Natural killer cell (primary cell): ENCODE data around the gene FKBP1A. TPM values are rescaled to one million over a fixed set of nuclear protein-coding genes. Genes with fewer than 3 reads are reported as not detected.
A peak's percentile ranks its signal among the peaks of the same experiment; 100 is the strongest.

Source experiments
- ATAC-seq, 3 donors: fragments of 150-1000 bp in 2 of 3; fragments of 200-7000 bp in 1 of 3; cut with Tn5 transposase; 1 replicate in 1 of 3; 2 replicates in 2 of 3; pipeline ENCODE4 v1.10.0; 2021; ENCODE audit warnings: mild to moderate bottlenecking in 2 of 3, moderate library complexity in 2 of 3
- DNase-seq, 2 donors: peaks; one replicate each; pipeline versions ENCODE4 v3.0.0 to v3.0.0-alpha.2; 2013 to 2021; ENCODE audit warnings: mixed read lengths in 1 of 2
- H3K27ac ChIP-seq: one replicate; pipeline ENCODE4 v1.5.1; 2013; ENCODE audit warnings: mild to moderate bottlenecking, low read length
- H3K27me3 ChIP-seq: one replicate; pipeline ENCODE4 v1.6.1; 2013; ENCODE audit warnings: low read length; ENCODE audit not compliant: control insufficient read depth, insufficient read depth
- H3K36me3 ChIP-seq: one replicate; pipeline ENCODE4 v1.6.1; 2013; ENCODE audit warnings: low read length; ENCODE audit not compliant: control insufficient read depth, insufficient read depth
- H3K4me1 ChIP-seq: one replicate; pipeline ENCODE4 v1.6.1; 2013; ENCODE audit warnings: low read length; ENCODE audit not compliant: control insufficient read depth, insufficient read depth
- H3K4me3 ChIP-seq: one replicate; pipeline ENCODE4 v1.5.1; 2013; ENCODE audit warnings: low read length
- H3K9me3 ChIP-seq: one replicate; pipeline ENCODE4 v1.6.1; 2013; ENCODE audit warnings: low read length; ENCODE audit not compliant: control insufficient read depth, insufficient read depth
- H3K27ac Mint-ChIP-seq, 2 donors: one replicate each; pipeline ENCODE4 v1.8.0; 2022; ENCODE audit warnings: mild to moderate bottlenecking in 2 of 2, mixed read lengths in 2 of 2, moderate library complexity in 1 of 2
- H3K27me3 Mint-ChIP-seq, 2 donors: one replicate each; pipeline ENCODE4 v1.8.0; 2022; ENCODE audit warnings: low read depth in 2 of 2, mixed read lengths in 2 of 2
- H3K36me3 Mint-ChIP-seq: one replicate; pipeline ENCODE4 v1.8.0; 2022; ENCODE audit warnings: mixed read lengths
- H3K4me1 Mint-ChIP-seq, 2 donors: one replicate each; pipeline ENCODE4 v1.8.0; 2022; ENCODE audit warnings: mixed read lengths in 2 of 2
- H3K4me3 Mint-ChIP-seq: one replicate; pipeline ENCODE4 v1.8.0; 2022; ENCODE audit warnings: mild to moderate bottlenecking, moderate library complexity, mixed read lengths
- H3K9me3 Mint-ChIP-seq, 2 donors: one replicate each; pipeline ENCODE4 v1.8.0; 2022; ENCODE audit warnings: mixed read lengths in 2 of 2
- WGBS: methylation state at CpG from one replicate; pipeline ENCODE4 v1.1.7; 2013; ENCODE audit warnings: missing lambda C conversion rate; ENCODE audit not compliant: insufficient coverage; 5-methylcytosine and 5-hydroxymethylcytosine counted together
- intact Hi-C: fragments of 100-400 bp; cut with micrococcal nuclease; formaldehyde crosslinking; loops from one replicate; pipeline ENCODE4 v1.14.2; 2022
- total RNA-seq, 4 donors: library from RNA; stranded (reverse); fragments of 120-200 nt in 1 of 4; gene quantifications; one replicate each; pipeline versions ENCODE4 v1.2.3 to v1.2.4, GENCODE V29; 2013 to 2022
- TF ChIP-seq, protein P1 (sequence below): fragments of 200-600 bp; IDR thresholded peaks from one replicate; pipeline ENCODE4 v1.8.0; 2022; ENCODE audit warnings: antibody characterized with exemption

Gene FKBP1A
- total RNA-seq, 3 donors from 2014 or later (not counting 1 experiment from before 2014, with no cell fraction given): 74.6 to 76.4 (median 75.4) TPM

DNA sequence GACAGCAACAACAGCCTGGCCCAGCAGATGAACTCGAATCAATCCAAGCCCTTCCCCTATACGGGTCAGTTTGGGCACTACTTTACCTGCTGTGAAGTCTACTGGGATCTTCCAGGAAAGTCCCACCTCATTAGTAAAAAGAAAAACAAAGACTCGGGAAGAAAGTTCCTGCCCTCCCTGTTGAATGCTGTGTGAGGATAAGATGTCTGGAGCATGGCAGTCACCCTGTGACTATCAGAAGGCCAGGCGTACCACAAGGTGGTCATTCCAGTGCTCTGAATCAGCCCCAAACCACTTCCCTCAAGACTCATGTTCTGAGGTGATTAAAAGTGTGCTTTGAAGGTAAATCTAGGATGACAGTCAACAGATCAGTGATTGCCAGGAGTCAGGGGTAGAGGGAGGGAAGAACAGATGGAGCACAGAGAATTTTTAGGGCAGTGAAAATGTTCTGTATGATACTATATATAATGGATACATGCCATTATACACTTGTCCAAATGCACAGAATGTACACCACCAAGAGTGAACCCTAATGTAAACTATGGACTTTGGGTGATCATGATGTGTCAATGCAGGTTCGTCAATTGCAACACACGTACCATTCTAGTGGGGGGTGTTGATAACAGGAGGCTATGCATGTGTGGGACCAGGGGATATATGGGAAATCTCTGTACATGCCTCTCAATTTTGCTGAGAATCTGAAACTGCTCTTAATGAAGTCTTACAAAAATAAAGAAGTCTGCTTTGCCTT, 14.7 kb downstream of the FKBP1A start:
- peaks cover 7% of the 10 kb centered on the region for H3K36me3 ChIP-seq
- ATAC-seq: no peak
- no peaks in the 10 kb centered on the region for H3K36me3 Mint-ChIP-seq
- DNase-seq: no peak
- no peak overlapping the region for H3K4me3 Mint-ChIP-seq
- H3K4me3 ChIP-seq: no peak overlapping the region
- H3K27ac Mint-ChIP-seq: no peak overlapping the region
- intact Hi-C loops: no loop called here
- H3K27me3 ChIP-seq: no peaks in the 10 kb centered on the region
- H3K9me3 ChIP-seq: no peaks in the 10 kb centered on the region
- H3K27me3 Mint-ChIP-seq: no peaks in the 10 kb centered on the region
- peaks cover 24% of the 10 kb centered on the region for H3K4me1 ChIP-seq
- no peak overlapping the region for H3K27ac ChIP-seq
- H3K4me1 Mint-ChIP-seq: peaks cover 72 to 80% of the 10 kb centered on the region in 2 donors
- WGBS: 82% methylated on average over 5 of the region's 6 CpGs
- no peaks in the 10 kb centered on the region for H3K9me3 Mint-ChIP-seq
- TF ChIP-seq, protein P1, sequence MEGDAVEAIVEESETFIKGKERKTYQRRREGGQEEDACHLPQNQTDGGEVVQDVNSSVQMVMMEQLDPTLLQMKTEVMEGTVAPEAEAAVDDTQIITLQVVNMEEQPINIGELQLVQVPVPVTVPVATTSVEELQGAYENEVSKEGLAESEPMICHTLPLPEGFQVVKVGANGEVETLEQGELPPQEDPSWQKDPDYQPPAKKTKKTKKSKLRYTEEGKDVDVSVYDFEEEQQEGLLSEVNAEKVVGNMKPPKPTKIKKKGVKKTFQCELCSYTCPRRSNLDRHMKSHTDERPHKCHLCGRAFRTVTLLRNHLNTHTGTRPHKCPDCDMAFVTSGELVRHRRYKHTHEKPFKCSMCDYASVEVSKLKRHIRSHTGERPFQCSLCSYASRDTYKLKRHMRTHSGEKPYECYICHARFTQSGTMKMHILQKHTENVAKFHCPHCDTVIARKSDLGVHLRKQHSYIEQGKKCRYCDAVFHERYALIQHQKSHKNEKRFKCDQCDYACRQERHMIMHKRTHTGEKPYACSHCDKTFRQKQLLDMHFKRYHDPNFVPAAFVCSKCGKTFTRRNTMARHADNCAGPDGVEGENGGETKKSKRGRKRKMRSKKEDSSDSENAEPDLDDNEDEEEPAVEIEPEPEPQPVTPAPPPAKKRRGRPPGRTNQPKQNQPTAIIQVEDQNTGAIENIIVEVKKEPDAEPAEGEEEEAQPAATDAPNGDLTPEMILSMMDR: no peak

DNA sequence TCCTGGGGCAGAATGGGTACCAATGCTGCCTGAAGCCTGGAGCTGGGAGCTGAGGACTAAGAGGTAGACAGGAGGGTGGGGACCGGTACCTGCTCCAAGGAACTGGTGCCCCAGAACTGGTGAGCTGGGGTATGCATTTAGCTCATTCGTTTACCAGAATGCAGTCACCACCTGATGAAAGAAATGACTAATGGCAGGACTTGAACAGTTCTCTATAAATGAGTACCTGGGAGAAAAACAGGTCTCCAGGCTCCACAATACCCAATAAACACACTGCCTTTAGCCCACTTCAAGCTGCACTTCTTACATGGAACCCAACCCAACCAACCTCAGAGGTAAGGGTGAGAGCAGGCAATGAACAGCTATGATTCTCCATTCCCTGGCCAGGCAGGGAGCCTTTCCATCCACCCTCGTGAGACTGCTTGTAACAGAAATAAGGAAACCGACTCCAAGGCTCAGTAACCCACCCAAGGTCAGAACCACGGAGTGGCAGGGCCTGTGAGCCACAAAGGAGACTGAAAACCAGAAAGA, 15.4 kb downstream of the FKBP1A start:
- peak overlapping the region in 1 of 2 donors; percentile 29 for H3K27ac Mint-ChIP-seq
- no peaks in the 10 kb centered on the region for H3K9me3 Mint-ChIP-seq
- intact Hi-C loops: no loop called here
- no peak overlapping the region for H3K4me3 Mint-ChIP-seq
- peaks cover 12% of the 10 kb centered on the region for H3K36me3 ChIP-seq
- no peak overlapping the region for H3K27ac ChIP-seq
- H3K4me1 Mint-ChIP-seq: peaks cover 75 to 83% of the 10 kb centered on the region in 2 donors
- H3K4me1 ChIP-seq: peaks cover 21% of the 10 kb centered on the region
- TF ChIP-seq, protein P1: no peak
- H3K4me3 ChIP-seq: no peak overlapping the region
- H3K36me3 Mint-ChIP-seq: no peaks in the 10 kb centered on the region
- H3K9me3 ChIP-seq: no peaks in the 10 kb centered on the region
- H3K27me3 ChIP-seq: no peaks in the 10 kb centered on the region
- no peak for DNase-seq
- H3K27me3 Mint-ChIP-seq: no peaks in the 10 kb centered on the region
- ATAC-seq: no peak
- 58% methylated on average over 5 of the region's 5 CpGs for WGBS

DNA sequence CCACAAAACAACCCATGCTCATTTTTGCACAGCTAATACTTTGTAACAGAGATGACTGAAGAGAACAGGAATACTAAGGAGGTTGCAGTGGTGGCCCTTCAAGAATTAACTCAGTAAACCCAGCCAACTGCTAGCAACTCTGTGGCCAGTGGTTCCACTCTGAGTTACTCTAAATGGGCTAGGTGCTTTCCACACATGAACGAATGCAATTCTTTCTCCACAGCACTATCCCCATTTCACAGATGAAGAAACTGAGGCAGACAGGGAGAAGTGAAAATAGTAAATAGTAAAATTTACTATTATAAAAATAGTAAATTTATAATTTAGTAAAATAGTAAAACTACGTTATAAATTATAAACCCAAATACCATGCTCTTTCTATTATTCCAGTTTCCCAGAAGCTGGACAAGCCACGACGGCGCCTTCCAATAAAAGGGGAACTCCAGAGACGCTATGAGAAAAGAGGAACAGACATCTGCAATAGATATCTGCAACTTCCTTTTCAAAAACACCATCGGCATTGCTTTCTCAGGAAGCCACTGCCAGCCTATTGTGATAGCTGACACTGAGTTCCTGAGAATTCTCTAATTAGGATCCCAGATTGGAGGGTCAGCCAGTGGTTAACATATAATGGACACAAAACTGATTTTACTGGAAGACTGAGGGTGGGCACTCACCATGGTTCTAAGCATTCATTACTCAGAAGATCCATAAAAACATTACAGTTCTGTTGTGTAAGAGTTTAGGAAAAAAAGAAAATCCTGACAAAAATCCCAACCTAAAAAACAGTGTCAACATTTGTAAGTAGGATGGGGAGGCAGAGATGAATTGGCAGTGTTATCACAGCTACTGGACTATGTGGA, 16.2 kb downstream of the FKBP1A start:
- WGBS: 49% methylated on average over 6 of the region's 7 CpGs
- TF ChIP-seq, protein P1: no peak
- H3K4me3 Mint-ChIP-seq: peak overlapping the region; percentile 26
- ATAC-seq: peak in 1 of 3 donors; percentile 50
- Histone ChIP-seq H3K36me3 (peaks cover 14% of the 10 kb centered on the region), H3K9me3 (no peaks in the 10 kb centered on the region), H3K27ac (no peak overlapping the region), H3K27me3 (no peaks in the 10 kb centered on the region), H3K4me1 (peaks cover 21% of the 10 kb centered on the region), H3K4me3 (no peak overlapping the region)
- H3K36me3 Mint-ChIP-seq: no peaks in the 10 kb centered on the region
- no peaks in the 10 kb centered on the region for H3K27me3 Mint-ChIP-seq
- no peaks in the 10 kb centered on the region for H3K9me3 Mint-ChIP-seq
- H3K27ac Mint-ChIP-seq: peak overlapping the region; percentile 29 to 47
- intact Hi-C loops: no loop called here
- H3K4me1 Mint-ChIP-seq: peaks cover 82 to 86% of the 10 kb centered on the region in 2 donors
- DNase-seq: no peak
